Retinal pigment epithelial cell (primary cell): ENCODE data around the gene SNRPA1.

Source experiments
- DNase-seq: peaks from one replicate; pipeline ENCODE4 v3.0.0-alpha.2; 2010; ENCODE audit warnings: low read depth
- H3K4me3 ChIP-seq: 2 replicates; pipeline ENCODE4 v1.5.1; 2011; ENCODE audit warnings: mild to moderate bottlenecking, low read length, control low read depth, moderate library complexity
- CTCF ChIP-seq: conservative IDR thresholded peaks from 2 replicates; pipeline ENCODE4 v1.5.1; 2011; ENCODE audit warnings: low read depth, low read length, control low read depth, inconsistent platforms

The SNRPA1 gene

GRCh38 chr15:101306341-101307047 is 11.4 kb upstream of the SNRPA1 start:
- TF ChIP-seq CTCF, result no peak
- DNase-seq, result no peak
- no peak overlapping the region for H3K4me3 ChIP-seq

GRCh38 chr15:101305820-101306255 is 10.8 kb upstream of the SNRPA1 start:
- DNase-seq, result no peak
- TF ChIP-seq CTCF, result no peak
- H3K4me3 ChIP-seq, result no peak overlapping the region

- no peak for TF ChIP-seq CTCF
- H3K4me3 ChIP-seq, result no peak overlapping the region
- DNase-seq, result no peak
These were observed 8.4 kb upstream of the SNRPA1 start for GRCh38 chr15:101303408-101303807.

- no peak for TF ChIP-seq CTCF
- H3K4me3 ChIP-seq, result no peak overlapping the region
- no peak for DNase-seq
These were observed 1.7 kb upstream of the SNRPA1 start for GRCh38 chr15:101296418-101297405.

GRCh38 chr15:101295607-101296161 is 636 bp upstream of the SNRPA1 start:
- TF ChIP-seq CTCF, result no peak
- no peak for DNase-seq
- H3K4me3 ChIP-seq, result peak overlapping the region; percentile 76

GRCh38 chr15:101293122-101293521 is 1.9 kb downstream of the SNRPA1 start:
- H3K4me3 ChIP-seq, result peak overlapping the region; percentile 76
- DNase-seq, result no peak
- no peak for TF ChIP-seq CTCF
